ENCODE data around the gene CLEC16A.

Gene CLEC16A

GRCh38 chr16:10926867-10927266, 17.5 kb upstream of the CLEC16A start:
- DNase-seq, result no peak

GRCh38 chr16:10927497-10928112, 16.8 kb upstream of the CLEC16A start:
- no peak for DNase-seq

GRCh38 chr16:10929097-10929496, 15.3 kb upstream of the CLEC16A start:
- peak in 1 of 2 experiments; percentile 36 for DNase-seq

GRCh38 chr16:10929853-10930754, 14.3 kb upstream of the CLEC16A start:
- no peak for DNase-seq

GRCh38 chr16:10930755-10931093, 13.6 kb upstream of the CLEC16A start:
- DNase-seq, result peak in 1 of 2 experiments; percentile 12

GRCh38 chr16:10931134-10931533, 13.2 kb upstream of the CLEC16A start:
- no peak for DNase-seq

GRCh38 chr16:10931977-10932632, 12.3 kb upstream of the CLEC16A start:
- no peak for DNase-seq

- no peak for DNase-seq
These were observed 11.2 kb upstream of the CLEC16A start for GRCh38 chr16:10932959-10933710.

- no peak for DNase-seq
These were observed 10.5 kb upstream of the CLEC16A start for GRCh38 chr16:10933865-10934264.

- peak; percentile 29 to 40 for DNase-seq
These were observed 9.8 kb upstream of the CLEC16A start for GRCh38 chr16:10934325-10935107.

GRCh38 chr16:10935226-10935915, 9.0 kb upstream of the CLEC16A start:
- DNase-seq, result peak; percentile 47 to 83

GRCh38 chr16:10936272-10936984, 7.9 kb upstream of the CLEC16A start:
- no peak for DNase-seq

GRCh38 chr16:10937068-10937859, 7.1 kb upstream of the CLEC16A start:
- no peak for DNase-seq

GRCh38 chr16:10938321-10938720, 6.0 kb upstream of the CLEC16A start:
- DNase-seq, result no peak

GRCh38 chr16:10938796-10939648, 5.3 kb upstream of the CLEC16A start:
- no peak for DNase-seq

GRCh38 chr16:10939649-10940234, 4.6 kb upstream of the CLEC16A start:
- DNase-seq, result no peak

GRCh38 chr16:10940501-10941079, 3.8 kb upstream of the CLEC16A start:
- no peak for DNase-seq
